Amniotic epithelial cell (primary cell): ENCODE measurements around the gene KDM5C.

Source experiments
- DNase-seq: peaks from one replicate; pipeline ENCODE4 v3.0.0-alpha.2; 2010; ENCODE audit warnings: low read depth

The KDM5C gene

GRCh38 chrX:53250556-53250955, 25.5 kb upstream of the KDM5C start:
- DNase-seq, result no peak

DNA sequence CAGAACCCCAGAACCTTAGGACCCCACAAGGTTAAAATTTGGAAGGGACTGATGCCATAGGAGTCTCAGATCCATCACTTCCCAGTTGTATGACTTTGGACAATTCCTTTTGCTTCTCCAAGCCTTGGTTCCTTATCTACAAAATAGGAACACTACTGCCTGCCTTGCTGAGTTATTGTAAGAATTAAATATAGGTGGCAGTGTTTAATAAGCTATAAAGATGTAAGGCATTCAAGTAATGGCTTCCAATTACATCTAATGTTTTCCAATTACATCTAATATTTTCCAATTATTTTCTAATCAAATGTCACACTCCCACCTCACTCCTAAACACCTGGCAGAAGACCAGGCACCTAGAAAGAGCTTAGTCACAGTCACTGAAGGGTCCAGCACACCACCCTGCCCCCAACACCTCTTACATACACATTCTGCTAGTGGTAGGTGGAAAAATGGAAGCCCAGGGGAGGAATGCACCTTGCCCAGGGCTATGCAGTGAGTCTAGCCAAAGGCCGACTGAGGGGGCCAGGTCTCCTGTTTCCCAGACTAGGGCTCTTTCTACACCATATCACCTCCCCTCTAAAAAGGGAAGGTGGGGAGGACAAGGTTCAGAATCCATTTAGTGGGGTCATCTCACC, 24.5 kb upstream of the KDM5C start:
- no peak for DNase-seq

DNA sequence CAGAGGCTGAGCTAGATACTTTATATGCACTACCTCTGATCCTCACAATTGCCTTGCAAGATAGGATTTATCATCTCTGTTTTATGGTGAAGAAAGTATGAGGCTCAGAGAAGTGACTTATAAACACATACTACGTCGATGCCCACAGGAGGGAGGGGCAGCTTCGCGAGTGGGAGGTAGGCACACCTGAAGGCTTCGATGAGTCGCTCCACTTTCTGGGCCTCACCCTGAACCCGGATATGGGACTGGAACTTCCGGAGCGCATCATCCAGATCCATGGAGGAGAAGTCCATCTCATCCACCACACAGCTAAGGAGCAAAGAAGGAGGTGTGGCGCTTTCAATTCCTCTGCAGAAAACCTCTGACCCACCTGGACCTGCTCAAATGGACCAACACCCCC, 22.9 kb upstream of the KDM5C start:
- DNase-seq, result no peak

- no peak for DNase-seq
Measured at GRCh38 chrX:53246231-53246630, 21.2 kb upstream of the KDM5C start.

GRCh38 chrX:53244610-53245009, 19.6 kb upstream of the KDM5C start:
- no peak for DNase-seq

DNA sequence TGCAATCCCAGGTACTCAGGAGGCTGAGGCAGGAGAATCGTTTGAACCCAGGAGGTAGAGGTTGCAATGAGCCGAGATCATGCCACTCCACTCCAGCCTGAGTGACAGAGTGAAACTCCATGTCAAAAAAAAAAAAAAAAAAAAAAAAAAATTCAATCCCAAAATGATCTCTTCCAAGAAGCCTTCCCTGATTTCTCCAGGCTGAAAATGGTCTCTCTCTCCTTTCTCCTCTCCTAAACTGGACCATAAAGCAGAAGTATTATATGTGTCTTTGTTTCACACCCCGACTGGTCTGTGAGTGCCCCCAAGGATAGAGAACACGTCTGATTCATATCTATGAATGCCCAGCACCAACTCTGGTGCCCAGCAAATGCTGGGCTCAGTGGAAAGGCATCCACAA, 17.3 kb upstream of the KDM5C start:
- no peak for DNase-seq

- DNase-seq, result no peak
Measured at GRCh38 chrX:53241558-53241957, 16.6 kb upstream of the KDM5C start.

DNA sequence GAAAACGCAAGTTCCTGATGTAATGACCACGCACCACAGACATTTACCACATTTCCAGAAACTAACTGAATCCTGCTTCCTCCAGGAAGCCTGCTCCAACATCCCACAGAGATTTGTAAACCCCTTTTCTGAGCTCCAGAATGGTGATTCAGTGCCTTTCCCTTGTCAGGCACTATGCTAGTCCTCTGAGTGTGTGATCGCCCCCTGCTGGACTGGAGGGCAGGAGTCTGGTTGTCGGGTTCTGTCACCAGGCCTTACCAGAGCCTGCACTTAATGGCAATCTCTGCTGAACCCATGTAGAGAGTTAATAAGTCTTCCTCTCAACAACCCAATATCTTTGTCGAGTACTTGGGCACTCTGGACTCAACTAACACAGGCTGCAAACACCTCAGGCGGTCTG, 14.5 kb upstream of the KDM5C start:
- DNase-seq, result no peak

- no peak for DNase-seq
Measured at GRCh38 chrX:53237056-53237455, 12.0 kb upstream of the KDM5C start.

GRCh38 chrX:53236025-53236679, 11.1 kb upstream of the KDM5C start:
- no peak for DNase-seq

DNA sequence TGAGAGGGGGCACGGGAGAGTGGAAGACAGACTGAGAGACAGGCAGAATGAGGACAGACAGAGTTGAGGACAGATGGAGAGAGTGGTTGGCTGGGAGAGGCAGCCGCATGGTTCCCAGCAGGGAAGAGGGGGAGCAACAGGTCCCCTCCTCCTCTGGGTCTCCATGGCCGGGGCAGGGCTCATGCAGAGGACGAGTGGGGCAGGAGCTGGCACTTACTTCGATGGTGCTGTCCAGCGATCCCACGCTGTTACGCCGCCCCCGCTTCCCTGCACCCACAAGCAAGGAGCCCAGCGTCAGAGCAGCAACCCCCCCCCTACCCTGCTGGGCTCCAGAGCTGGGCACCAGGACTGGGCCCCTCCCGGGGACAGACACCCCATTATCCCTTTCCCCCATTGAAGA, 10.6 kb upstream of the KDM5C start:
- no peak for DNase-seq

GRCh38 chrX:53234484-53234883, 9.5 kb upstream of the KDM5C start:
- no peak for DNase-seq

DNA sequence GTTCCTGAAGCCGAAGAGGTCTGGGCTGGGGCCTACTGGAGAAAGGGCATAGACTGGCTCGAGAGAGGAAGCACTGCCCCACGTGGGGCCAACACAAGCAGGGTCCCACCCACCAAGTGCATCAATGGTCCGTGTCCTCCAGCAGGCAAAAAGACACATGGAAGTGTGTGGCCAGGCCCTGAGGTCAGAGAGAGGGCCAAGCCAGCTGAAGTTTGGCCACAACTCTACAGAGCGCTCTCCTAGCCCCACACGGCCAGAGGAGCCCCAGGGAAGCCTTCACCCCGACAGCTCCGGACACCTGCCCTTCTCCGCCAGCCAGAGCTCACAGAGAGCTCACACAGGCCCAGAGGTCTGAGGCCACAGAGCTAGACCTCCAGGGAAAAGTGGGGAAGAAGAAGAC, 8.5 kb upstream of the KDM5C start:
- no peak for DNase-seq

GRCh38 chrX:53230116-53230515, 5.1 kb upstream of the KDM5C start:
- DNase-seq, result no peak

DNA sequence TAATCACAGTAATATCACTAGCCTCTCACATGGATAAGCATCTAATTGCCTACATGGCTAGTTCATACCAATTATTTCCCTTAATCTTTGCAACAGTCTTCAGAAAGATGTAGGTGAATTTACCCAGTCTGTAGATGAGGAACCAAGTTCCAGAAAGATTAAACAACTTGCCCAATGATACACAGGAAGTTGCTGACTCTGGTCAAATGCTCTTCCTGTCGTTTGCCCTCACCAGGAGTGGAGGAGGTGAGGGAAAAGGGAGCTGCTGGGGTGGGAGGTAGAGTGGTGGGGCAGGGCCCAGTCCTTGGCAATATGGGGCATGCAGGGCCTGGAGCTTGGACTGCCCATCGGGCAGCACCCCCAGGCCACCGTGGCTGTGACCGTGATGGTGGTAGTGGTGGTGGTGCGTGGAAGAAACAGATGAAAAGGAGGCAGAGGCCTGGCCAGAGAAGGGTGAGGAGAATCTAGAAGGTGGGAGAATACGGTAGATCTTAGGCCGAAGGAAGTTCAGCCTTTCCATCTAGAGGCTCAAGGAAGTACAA, 2.3 kb upstream of the KDM5C start:
- no peak for DNase-seq

- DNase-seq, result peak; percentile 74
Measured at GRCh38 chrX:53223955-53224859, 800 bp downstream of the KDM5C start.

GRCh38 chrX:53223068-53223693, 1.8 kb downstream of the KDM5C start:
- DNase-seq, result peak; percentile 45

GRCh38 chrX:53211391-53211978, 13.5 kb downstream of the KDM5C start:
- DNase-seq, result no peak

- no peak for DNase-seq
Measured at GRCh38 chrX:53196678-53197077, 28.3 kb downstream of the KDM5C start.

- DNase-seq, result no peak
Measured at GRCh38 chrX:53195401-53195800, 29.6 kb downstream of the KDM5C start.

DNA sequence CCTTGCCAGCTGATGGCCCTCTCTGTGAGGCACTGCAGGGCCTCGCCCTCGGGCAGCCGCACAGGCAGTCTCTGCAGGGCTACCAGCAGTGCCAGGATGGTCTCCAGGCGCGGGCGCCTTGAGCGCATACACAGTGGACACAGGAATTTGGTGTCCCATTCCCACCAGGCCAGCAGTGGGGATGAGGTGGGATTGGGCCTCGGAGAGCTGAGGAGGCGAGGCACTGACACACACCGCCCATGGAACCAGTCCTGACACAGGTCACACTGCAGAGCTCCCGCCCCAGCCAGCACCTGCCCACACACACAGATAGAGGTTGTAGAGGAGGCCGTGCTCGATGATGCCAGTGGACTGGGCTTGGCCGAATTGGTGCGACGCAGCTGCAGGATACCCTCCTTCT, 30.7 kb downstream of the KDM5C start:
- no peak for DNase-seq

DNA sequence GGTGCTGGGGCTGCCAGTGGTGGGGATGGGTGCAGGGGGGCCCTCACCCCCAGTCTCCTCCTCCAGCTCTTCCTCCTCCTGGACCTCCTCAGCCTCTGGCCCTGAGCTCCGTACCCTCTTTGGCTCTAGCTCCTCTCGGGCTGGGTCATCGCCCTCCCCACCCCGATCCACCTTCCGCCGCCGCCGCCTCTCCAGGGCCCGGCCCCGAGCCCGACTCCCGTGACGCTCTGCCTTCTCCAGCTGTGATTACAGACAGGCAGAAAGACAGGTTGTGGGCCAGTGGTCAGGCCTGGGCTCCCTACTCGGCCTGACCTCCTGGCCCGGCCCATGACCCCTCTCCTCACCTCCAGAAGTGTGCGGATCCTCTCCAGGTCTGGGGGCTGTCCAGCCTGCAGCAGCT, 31.9 kb downstream of the KDM5C start:
- no peak for DNase-seq
